GM18861 (cell line): ENCODE data around the gene TBC1D25.
A peak's percentile ranks its signal among the peaks of the same experiment; 100 is the strongest.
"Not testable (repeated sequence)": the region's sequence is repeated elsewhere in the genome, so short reads cannot be mapped to it uniquely, and the experiment has no call there.

Experiments used
- ATAC-seq: cut with Tn5 transposase; IDR thresholded peaks from one replicate; pipeline ENCODE4 v1.9.1; 2021; ENCODE audit not compliant: unreplicated experiment

Gene TBC1D25

DNA sequence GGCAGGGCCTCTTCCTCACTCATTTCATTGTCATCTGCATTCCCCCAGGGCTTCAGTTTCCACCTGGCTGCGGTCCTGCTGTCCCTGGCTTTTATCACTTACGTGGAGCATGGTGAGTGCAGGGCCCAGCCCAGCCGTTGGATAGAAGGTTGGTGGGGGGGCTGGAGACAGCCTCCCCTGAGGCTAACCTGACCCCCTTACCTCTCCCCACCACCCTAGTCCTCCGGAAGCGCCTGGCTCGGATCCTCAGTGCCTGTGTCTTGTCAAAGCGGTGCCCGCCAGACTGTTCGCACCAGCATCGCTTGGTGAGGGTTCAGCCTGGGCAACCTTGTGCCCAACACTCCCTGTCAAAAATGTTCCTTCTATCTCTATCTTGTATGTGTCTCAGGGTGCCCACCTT, 23.7 kb upstream of the TBC1D25 start:
- ATAC-seq, result no peak

- no peak for ATAC-seq
Measured at GRCh38 chrX:48516285-48516684, 23.2 kb upstream of the TBC1D25 start.

GRCh38 chrX:48516987-48517386, 22.5 kb upstream of the TBC1D25 start:
- no peak for ATAC-seq

GRCh38 chrX:48519481-48519880, 20.0 kb upstream of the TBC1D25 start:
- ATAC-seq, result not testable (repeated sequence)

DNA sequence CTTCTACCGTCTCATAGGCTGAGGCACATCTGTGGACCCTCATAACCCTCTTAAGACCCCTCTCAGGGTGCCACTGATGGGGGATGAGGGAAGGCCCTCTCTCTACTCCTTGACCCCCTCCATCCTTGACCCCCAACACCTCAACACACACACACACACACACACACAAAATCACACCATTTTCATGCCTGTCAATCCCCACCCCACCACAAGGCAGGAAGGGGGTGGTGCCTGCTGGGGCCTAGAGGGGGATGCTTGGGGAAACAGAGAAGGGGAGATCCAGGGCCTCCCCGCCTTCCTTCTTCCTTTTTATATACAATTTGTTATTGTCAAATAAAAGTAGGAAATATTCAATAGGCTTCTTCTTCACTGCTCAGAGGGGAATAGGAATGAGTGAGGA, 19.1 kb upstream of the TBC1D25 start:
- ATAC-seq, result no peak

DNA sequence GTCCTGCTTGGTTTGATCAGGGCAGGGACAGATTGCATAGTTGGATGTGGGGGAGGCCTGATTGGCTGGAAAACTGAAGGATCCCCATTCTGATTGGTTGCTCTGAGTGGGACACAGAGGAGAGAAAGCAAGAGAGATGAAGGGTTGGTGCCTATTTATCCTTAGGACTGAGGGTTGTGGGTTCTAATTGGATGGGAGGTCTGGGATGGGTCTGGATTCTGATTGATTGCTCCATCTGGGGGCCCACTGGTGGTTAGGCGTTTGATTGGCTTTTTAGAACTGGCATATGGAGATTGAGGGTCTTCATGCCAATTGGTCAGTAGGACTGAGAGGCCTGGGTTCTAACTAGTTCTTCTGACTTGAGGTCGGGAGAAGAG, 18.6 kb upstream of the TBC1D25 start:
- ATAC-seq, result no peak

GRCh38 chrX:48521353-48522243, 17.9 kb upstream of the TBC1D25 start, which contains the start of gene EBP:
Gene EBP (plus strand): TSS chrX:48521808. CDS start chrX:48523772, 1,964 bp downstream.
- ATAC-seq, result peak; percentile 95

GRCh38 chrX:48522291-48522690, 17.2 kb upstream of the TBC1D25 start:
- ATAC-seq, result no peak

DNA sequence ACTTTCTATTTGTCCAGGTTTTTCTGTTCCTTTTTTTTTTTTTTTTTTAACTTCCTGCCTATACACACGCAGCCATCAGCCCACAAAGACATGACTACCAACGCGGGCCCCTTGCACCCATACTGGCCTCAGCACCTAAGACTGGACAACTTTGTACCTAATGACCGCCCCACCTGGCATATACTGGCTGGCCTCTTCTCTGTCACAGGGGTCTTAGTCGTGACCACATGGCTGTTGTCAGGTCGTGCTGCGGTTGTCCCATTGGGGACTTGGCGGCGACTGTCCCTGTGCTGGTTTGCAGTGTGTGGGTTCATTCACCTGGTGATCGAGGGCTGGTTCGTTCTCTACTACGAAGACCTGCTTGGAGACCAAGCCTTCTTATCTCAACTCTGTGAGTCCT, 15.8 kb upstream of the TBC1D25 start:
- no peak for ATAC-seq

DNA sequence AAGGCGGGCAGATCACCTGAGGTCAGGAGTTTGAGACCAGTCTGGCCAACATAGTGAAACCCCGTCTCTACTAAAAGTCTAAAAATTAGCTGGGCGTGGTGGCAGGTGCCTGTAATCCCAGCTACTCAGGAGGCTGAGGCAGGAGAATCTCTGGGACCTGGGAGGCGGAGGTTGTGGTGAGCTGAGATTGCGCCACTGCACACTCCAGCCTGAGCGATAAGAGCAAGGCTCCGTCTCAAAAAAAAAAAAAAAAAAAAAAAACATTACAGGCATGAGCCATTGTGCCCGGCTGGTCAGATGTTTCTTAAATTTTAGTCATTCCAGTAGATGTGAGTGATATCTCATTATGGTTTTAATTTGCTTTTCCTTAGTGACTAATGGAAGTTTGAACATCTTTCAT, 13.7 kb upstream of the TBC1D25 start:
- ATAC-seq, result not testable (repeated sequence)

DNA sequence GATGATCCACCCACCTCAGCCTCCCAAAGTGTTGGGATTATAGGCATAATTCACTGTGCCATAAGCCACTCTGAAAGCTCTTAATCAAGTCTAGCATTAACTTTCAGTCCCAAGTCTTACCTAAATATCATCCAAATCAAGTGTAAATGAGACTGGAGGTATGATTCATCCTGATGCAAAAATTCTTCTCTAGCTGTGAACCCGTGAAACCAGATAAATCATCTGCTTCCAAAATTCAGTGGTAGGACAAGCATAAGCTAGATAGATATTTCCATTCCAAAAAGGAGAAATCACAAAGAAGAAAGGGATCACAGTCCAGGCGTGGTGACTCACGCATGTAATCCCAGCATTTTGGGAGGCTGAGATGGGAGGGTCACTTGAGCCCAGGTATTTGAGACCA, 8.8 kb upstream of the TBC1D25 start:
- ATAC-seq, result no peak

- no peak for ATAC-seq
Measured at GRCh38 chrX:48531358-48531959, 8.1 kb upstream of the TBC1D25 start.

DNA sequence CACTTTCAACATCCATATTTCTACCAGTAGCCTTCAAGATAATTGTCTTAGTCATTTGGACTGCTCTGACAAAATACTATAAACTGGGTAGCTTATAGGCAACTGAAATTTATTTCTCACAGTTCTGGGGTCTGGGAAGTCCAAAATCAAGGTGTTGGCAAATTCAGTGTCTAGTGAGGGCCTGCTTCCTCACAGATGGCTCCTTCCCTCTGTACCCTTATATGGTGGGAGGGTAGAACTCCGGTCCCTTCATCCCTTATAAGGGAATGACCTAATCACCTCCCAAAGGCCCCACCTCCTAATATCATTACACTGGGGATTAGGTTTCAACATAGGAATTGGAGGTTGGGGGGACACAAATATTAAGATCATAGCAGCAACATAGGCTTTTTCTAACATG, 7.4 kb upstream of the TBC1D25 start:
- no peak for ATAC-seq

DNA sequence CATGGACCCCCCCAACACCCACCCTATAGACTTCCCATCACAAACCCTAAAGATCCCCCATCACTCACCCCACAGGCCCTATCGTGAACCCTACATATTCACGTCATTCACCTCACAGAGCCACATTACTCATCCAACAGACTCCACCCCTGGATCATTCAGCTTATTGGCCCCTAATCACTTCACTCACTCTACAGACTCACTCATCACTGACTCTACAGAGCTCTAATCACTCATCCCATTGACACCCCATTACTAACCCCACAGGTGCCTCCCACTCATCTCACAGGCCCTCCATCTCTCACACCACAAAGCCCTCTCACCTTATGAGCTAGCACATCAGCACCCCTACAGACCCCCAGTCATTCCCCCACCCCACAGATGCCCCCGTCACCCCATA, 6.3 kb upstream of the TBC1D25 start:
- ATAC-seq, result no peak

DNA sequence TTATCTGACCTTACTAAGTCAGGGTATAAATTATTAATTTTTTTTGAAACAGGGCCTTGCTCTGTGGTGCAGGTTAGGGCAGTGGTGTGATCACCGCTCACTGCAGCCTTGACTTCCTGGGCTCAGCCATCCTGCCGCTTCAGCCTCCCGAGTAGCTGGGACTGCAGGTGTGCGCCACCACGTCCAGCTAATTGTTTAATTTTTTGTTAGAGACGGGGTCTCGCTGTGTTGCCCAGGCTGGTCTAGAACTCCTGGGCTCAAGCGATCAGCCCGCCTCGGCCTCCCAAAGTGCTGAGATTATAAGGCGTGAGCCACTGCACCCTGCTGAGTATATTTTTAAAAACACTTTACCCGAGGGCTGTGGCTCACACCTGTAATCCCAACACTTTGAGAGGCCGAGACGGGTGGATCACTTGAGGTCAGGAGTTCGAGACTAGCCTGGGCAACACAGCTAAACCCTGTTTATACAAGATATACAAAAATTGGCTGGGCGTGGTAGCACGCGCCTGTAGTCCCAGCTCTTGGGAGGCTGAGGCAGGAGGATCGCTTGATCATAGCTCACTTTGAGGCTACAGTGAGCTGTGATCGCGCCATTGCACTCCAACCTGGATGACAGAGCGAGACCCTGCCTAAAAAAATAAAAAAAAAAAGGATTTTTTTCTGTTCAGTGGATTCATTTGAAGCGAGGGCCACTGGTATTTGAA, 721 bp upstream of the TBC1D25 start:
- ATAC-seq, result no peak

GRCh38 chrX:48540028-48540375, 488 bp downstream of the TBC1D25 start:
- ATAC-seq, result peak; percentile 26

DNA sequence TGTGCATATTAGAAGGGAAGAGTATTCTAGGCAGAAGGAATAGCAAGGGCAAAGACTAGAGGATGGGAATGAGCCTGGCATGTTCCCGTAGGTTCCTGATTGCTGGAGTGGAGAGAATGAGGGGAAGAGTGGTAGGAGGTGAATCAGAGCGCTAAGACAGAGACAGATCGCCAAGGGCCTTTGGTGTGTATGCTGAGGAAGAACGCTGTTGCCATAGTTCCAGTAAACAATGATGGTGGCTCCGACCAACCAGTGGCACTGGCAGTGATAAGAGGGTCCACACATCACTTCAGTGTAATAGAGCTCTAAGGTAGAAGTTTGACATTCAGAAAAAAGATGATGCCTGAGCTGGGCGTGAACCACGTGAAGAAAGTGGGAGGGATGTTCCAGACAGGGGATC, 966 bp downstream of the TBC1D25 start:
- no peak for ATAC-seq

- ATAC-seq, result no peak
Measured at GRCh38 chrX:48541140-48541814, 1.8 kb downstream of the TBC1D25 start.

GRCh38 chrX:48548871-48549270, 9.4 kb downstream of the TBC1D25 start:
- ATAC-seq, result no peak

DNA sequence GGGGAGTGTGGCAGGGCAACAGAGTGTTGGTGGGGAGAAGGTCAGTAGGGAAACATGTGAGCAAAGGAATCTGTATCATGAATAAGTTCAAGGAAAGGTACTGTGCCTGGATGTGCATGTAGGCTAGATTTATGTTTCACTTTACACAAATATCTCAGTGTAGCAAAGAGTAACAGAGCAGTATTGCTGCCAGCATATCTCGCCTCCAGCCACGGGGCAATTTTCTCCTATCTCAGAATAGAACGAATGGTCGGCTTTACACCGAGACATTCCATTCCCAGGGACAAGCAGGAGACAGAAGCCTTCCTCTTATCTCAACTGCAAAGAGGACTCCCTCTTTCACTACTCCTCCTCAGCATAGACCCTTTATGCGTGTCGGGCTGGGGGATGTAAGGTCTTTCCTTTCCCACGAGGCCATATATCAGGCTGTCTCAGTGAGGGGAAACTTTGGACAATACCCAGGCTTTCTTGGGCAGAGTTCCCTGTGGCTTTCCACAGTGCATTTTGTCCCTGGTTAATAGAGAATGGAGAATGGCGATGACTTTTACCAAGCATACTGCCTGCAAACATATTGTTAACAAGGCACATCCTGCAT, 16.3 kb downstream of the TBC1D25 start:
- not testable (repeated sequence) for ATAC-seq

- ATAC-seq, result no peak
Measured at GRCh38 chrX:48558271-48558670, 18.8 kb downstream of the TBC1D25 start.
